ENCODE data around the gene MAP3K1.

Gene MAP3K1

GRCh38 chr5:56849671-56850070, 34.3 kb downstream of the MAP3K1 start:
- DNase-seq (ENCODE audit: low read depth), result no peak

- no peak for DNase-seq (ENCODE audit: low read depth)
These were observed 35.1 kb downstream of the MAP3K1 start for GRCh38 chr5:56850423-56850822.

DNA sequence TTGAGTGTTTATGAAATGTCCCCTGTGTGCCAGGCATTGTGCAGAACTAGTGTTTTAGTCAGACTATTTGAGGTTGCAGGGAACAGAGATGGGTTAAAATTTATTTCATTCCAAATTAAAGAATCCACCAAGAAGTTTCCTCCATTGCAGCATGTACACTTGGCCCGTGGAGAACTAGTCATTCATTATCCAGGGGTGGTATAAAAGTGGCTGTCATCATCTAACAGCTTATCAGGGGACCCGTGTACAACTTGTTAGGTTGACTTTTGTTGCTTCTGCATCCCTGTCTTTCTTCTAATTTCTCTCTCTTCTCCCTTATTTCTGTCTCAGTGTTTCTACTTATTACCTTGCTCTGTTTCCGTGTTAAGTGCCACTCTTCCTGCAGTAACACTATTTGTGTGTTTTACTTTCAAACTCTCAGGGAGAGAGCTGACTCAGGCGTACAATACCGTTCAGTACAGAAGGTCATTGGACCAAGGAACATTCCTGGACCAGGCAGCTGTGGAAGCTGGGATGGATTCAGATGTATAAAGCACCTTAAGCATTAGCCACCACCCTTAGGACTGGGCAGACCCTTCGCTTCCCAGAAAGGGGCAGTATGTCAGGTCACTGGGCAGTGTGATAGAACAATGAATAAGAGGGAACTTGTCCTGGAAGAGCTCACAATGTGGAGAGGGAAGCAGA, 36.1 kb downstream of the MAP3K1 start:
- no peak for DNase-seq (ENCODE audit: low read depth)

DNA sequence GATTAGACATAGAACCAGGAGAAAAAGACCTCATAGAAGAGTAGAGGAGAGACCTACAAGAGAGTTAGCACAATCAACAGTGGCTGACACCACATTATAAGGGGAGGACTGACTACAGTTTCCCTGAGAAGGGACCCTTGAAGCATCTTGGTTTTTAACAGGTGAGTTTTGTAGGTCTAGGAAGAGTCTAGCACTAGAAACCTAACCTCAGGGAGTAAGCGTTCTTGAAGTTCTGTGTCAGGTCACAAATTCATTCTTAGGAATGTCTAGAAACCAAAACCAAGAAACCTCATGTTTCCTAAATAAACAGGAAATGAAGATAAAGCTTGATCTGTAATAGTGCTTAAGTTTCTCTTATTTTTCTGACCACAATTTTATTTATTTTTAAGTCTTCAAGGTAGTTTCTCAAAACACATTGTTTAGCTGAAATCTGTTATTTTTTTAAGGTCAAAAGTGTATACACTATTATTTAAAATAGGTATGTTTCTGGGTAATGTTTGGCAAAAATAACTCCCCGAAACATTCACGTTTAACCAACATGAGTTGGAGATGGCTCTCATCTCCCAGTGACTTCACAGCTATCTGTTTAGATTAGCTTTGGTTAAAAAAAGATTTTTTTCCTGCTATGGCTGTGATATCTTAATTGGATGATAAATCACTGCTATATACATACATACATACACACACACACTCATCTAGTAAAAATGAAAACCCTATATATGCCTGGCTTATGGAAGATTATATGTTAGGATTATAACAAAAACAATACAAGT, 37.1 kb downstream of the MAP3K1 start:
- DNase-seq (ENCODE audit: low read depth), result no peak

DNA sequence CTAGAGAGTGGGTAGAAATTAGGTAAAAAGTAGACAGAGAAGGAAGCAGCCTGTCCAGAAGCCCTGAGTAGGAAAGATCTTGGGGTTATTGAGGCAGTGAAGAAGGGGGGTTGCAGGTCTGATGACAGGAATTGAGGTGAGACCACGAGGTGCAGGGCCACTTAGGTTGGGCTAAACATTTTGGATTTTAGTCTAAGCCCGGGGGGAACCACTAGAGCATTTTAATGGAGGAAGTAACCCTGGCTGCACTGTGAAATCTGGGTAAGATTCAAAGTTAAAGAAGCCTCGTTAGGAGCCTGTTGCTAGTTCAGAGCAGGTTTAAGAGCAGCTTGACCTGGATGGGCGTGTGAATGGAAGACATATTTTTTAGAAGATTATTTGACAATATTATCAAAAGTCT, 38.3 kb downstream of the MAP3K1 start:
- no peak for DNase-seq (ENCODE audit: low read depth)

GRCh38 chr5:56854920-56855319, 39.6 kb downstream of the MAP3K1 start:
- DNase-seq (ENCODE audit: low read depth), result no peak

DNA sequence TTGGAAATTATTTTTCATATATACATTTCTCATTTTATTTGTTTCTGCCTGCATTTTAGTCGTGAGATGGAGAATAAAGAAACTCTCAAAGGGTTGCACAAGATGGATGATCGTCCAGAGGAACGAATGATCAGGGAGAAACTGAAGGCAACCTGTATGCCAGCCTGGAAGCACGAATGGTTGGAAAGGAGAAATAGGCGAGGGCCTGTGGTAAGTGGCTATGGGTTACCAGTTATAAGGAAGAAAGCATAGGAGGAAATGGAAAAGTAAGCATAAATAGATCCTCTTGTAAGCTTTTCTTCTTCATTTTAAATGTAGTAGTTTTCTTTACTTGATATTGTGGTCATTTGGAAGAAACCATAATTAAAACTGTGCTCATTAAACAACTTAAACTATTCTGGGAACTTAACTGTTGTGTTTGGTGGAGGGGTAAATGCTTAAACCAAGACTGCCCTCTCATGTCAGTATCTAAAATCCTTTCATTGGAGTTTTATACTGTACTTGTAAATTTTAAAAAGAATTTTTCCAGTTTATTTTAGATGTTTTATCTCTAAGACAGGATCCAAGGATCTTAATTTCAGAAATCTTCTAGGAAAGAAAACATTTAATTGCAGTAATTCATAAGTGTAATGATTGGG, 41.3 kb downstream of the MAP3K1 start:
- no peak for DNase-seq (ENCODE audit: low read depth)

DNA sequence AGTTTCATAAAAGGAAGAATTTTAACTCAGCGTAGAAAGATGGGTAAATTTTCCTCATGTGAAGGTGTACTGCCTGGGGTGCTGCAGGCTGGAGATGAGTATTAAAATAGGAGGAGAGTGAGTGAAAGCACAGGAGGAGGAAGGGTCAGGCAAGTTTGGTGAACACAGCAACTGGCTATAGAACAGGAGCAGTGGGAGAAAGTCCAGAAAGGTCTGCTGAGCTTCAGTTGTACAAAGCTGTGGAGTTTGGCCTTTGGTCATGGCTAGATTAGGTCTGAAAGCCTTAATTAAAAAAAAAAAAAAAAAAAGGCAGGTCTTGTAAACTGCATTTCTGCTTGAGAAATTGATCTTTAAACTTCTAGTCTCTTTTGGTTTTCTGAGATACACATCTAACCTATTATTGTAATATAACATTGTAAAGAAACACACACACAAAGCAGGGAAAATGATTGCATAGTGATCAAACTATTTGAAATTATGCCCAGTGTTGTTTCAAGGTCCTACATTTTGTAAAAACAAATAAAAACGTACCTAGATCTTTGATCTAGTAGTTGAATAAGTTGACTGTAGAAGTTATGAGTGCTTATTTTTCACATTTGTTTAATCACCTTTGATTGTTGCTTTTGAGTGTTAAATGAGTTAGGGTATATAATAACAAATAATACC, 43.6 kb downstream of the MAP3K1 start:
- no peak for DNase-seq (ENCODE audit: low read depth)

DNA sequence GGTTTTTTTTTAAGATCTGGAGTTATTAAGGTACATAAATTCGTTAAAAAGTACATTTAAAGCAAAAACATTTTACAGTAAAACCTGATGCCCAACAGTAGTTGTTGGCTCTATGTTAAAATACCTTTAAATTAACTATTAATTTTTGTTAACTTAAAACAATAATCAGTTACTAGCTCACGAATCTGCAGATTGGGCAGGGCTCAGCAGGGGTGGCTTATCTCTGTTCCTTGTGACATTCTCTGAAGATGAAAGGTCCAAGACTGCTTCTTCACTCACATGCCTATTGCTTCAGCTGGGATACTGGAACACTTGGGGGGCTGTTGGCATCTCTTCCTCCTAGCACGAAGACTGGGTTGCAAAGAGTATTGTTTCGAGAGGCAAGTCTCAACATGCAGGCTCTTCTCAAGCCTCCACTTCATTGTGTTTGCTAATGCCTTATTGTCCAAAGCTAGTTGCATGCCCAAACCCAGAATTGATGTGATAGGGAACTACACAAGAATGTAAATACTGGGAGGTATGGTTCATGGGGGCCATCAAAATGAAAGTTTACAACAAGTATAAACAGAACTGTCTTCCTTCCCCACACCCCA, 46.6 kb downstream of the MAP3K1 start:
- DNase-seq (ENCODE audit: low read depth), result no peak

- no peak for DNase-seq (ENCODE audit: low read depth)
These were observed 47.6 kb downstream of the MAP3K1 start for GRCh38 chr5:56862909-56863308.

DNA sequence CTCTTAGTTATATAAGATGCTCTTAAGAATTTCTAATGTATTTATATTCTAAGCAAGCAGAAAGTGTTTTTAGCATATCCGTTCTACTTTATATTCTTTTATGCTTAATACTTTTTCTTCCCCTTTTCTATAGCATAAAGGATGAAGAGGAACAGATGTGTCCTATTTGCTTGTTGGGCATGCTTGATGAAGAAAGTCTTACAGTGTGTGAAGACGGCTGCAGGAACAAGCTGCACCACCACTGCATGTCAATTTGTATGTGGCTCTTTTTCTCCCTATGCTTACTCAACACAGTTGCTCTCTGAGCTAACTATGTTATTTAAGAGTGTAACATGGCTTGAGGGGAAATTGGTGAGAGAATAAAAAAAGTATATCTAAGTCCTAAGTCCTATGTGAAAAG, 56.4 kb downstream of the MAP3K1 start:
- no peak for DNase-seq (ENCODE audit: low read depth)

DNA sequence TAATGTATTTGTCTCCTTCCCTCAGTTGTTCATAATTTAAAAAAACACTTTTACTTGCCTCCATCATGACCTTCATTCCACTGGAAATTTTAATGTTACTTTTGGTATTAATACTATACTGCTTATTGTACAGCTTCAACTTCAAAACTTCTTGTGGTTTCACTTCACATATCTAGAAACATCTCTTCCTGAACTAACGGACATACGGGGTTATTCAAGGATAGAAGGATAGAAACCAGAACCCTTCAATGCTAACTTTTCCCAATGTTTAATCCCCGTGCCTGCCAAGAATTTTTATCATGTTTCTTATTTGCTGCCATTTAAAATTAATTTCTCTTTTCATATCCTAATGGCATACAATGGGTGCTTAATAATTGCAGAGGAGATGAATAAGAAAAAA, 57.7 kb downstream of the MAP3K1 start:
- no peak for DNase-seq (ENCODE audit: low read depth)

DNA sequence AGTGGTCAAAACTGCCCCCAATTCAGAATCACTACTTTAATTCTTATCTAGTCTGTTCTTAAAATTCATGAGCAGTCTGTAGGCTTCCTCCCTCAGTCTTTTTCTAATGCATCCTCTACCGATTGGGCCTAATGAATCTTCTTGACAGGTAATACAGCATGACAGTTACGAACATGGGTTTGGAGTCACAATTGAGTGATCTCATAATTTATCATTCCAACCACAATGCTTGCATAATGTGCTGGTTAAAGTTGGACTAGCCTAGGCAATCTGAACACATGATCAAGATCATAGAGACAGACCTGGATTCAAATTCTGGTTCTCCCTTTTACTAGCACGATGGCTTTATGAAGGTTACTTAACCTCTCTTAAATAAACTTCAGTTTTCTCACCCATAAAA, 61.0 kb downstream of the MAP3K1 start:
- no peak for DNase-seq (ENCODE audit: low read depth)

DNA sequence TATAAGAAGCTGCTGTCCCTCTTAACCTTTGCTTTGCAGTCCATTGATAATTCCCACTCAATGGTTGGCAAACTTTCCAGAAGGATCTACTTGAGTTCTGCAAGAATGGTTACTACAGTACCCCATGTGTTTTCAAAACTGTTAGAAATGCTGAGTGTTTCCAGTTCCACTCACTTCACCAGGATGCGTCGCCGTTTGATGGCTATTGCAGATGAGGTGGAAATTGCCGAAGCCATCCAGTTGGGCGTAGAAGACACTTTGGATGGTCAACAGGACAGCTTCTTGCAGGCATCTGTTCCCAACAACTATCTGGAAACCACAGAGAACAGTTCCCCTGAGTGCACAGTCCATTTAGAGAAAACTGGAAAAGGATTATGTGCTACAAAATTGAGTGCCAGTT, 66.2 kb downstream of the MAP3K1 start:
- no peak for DNase-seq (ENCODE audit: low read depth)

DNA sequence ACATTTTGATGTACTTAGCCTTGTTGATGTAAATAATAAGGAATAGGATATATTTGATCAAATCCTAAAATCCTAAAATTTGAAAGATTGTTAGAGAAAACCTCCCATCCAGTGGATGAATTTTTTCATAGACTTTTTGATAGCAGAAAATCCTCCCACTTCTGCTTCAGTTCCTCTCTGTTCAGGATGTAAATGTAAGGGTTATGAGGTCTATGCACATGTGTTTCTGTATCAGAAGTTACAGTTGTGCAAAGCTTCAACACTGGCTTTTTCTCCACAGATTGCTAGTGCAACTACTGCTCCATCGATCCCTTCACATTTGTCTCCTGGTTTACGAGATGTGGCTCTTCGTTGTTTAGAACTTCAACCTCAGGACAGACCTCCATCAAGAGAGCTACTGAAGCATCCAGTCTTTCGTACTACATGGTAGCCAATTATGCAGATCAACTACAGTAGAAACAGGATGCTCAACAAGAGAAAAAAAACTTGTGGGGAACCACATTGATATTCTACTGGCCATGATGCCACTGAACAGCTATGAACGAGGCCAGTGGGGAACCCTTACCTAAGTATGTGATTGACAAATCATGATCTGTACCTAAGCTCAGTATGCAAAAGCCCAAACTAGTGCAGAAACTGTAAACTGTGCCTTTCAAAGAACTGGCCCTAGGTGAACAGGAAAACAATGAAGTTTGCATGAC, 78.1 kb downstream of the MAP3K1 start:
- DNase-seq (ENCODE audit: low read depth), result no peak

GRCh38 chr5:56896763-56897162, 81.4 kb downstream of the MAP3K1 start:
- no peak for DNase-seq (ENCODE audit: low read depth)

- DNase-seq (ENCODE audit: low read depth), result no peak
These were observed 82.9 kb downstream of the MAP3K1 start for GRCh38 chr5:56898213-56898612.

DNA sequence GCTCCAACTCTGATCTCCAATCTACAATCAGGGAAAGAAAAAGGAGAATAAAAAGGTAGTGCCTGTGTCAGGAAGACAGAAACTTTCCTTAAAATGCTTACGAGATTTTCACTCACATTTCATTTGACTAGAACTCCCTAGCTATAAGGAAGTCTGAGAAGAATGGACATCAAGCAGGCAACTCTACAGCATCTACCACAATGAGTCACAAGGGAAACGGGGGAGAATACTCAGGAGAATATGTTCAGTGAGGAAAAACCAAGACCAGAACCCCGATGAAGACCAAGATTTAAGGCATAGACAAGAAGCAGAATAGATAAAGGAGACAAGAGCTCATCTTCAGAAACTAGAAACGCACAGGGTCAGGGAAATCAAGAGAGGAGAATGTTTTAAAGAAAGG, 85.0 kb downstream of the MAP3K1 start:
- no peak for DNase-seq (ENCODE audit: low read depth)

DNA sequence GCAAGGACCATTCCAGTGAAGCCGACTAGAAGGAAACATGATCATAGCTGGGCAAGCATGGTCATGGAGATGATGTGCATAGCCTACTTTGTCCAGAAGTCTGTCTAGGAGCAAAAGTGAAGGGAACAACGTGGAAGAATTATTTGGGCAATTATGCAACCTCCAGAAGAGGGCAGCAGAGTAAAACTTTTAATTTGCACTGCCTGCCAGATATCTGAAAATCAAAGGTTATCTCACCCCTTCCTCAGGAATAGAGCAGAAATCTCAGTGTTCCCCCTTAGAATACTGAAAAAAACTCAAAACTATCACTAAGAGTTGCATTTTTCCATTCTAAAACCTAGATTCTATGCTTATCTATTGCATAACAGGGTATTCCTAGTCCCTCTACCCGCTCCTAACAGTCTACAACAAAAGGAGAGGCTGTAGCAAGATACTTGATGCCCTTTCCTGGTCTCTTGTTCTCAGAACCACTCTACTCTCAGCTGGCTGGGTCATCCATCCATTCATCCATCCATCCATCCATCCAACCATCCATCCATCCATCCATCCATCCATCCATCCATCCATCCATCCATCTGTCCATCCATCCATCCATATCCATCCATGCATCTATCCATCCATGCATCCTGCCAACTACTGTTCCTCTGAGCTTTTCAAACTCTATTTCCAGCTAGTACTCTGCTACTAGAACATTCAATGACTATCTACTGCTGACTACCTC, 85.7 kb downstream of the MAP3K1 start:
- DNase-seq (ENCODE audit: low read depth), result no peak

DNA sequence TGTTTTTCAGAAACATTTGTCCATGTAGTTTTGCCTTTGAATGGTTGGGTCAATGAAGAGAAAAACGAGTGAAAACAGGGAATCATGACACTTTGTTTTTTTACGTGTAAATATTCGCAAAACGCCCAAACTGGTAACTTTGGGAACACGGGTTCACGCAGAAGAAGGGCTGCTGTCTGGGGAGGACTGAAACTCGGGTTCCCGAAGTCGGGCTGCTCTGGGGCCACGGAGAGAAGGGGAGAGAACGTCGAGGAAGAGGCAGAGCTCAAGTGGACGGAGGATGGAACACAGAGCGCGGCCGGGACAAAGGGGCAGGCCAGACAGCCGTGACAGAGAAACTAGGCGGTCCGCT, 93.6 kb downstream of the MAP3K1 start:
- no peak for DNase-seq (ENCODE audit: low read depth)
